Endothelial cell of umbilical vein (primary cell): ENCODE data around the gene COTL1. TPM values are rescaled to one million over a fixed set of nuclear protein-coding genes. Genes with fewer than 3 reads are reported as not detected.

ENCODE experiments used
- BruUV-seq: library from RNA; stranded (reverse); fragments of 400-500 nt; replicated peaks from 2 replicates; lab custom pipeline; 2021; lab: Mats Ljungman, UMichigan
- CTCF ChIA-PET: fragments of 300-600, 350-600 bp; sonication (Branson Sonifier 250); formaldehyde crosslinking; loops from one replicate; lab custom pipeline; 2021; ENCODE audit warnings: antibody characterized with exemption, inconsistent platforms; lab: Charles Lee
- POLR2A ChIA-PET: fragments of 300-600, 350-600 bp; sonication (Branson Sonifier 250); formaldehyde crosslinking; loops from one replicate; lab custom pipeline; 2021; ENCODE audit warnings: antibody characterized with exemption, inconsistent platforms; lab: Charles Lee
- DNase-seq: peaks from one replicate; pipeline ENCODE4 v3.0.0-alpha.2; 2011; ENCODE audit warnings: low read depth, low spot score
- FAIRE-seq: peaks from 2 replicates; lab custom pipeline; 2011; peaks lifted over from hg19 to GRCh38; lab: Jason Lieb, UNC
- H2AFZ ChIP-seq: 2 replicates; pipeline ENCODE4 v1.6.0; 2012; ENCODE audit warnings: low read depth, low read length, control low read depth, inconsistent platforms
- H3K27ac ChIP-seq: 2 replicates; pipeline ENCODE4 v1.5.1; 2011; ENCODE audit warnings: low read depth, mild to moderate bottlenecking, control low read depth, low read length, moderate library complexity; ENCODE audit not compliant: insufficient read depth
- H3K27me3 ChIP-seq, 2 experiments: 2 replicates each; pipeline versions ENCODE4 v1.6.0 to v1.6.1; 2011; ENCODE audit warnings: low read length in 2 of 2, mixed read lengths in 1 of 2; ENCODE audit not compliant: control insufficient read depth in 2 of 2, insufficient read depth in 2 of 2
- H3K36me3 ChIP-seq, 2 experiments: 2 replicates in 1 of 2; 3 replicates in 1 of 2; pipeline ENCODE4 v1.5.1; 2011; ENCODE audit warnings: low read length in 2 of 2, mild to moderate bottlenecking in 1 of 2, moderate library complexity in 1 of 2; ENCODE audit not compliant: control insufficient read depth in 2 of 2, insufficient read depth in 2 of 2; ENCODE audit errors: extremely low read depth in 1 of 2
- H3K4me1 ChIP-seq: 3 replicates; pipeline ENCODE4 v1.5.1; 2011; ENCODE audit warnings: mild to moderate bottlenecking, low read length; ENCODE audit not compliant: control insufficient read depth, insufficient read depth; ENCODE audit errors: extremely low read depth
- H3K4me2 ChIP-seq: 2 replicates; pipeline ENCODE4 v1.6.1; 2011; ENCODE audit warnings: low read length, control low read depth, mixed read lengths; ENCODE audit not compliant: insufficient read depth
- H3K4me3 ChIP-seq, 3 experiments: fragments of 200-600 bp in 1 of 3; sonication (generic), shearing (Covaris generic) in 1 of 3; replicated peaks in 1 of 3; 2 replicates each; pipeline ENCODE4 v1.5.1; 2011 to 2016; ENCODE audit warnings: control low read depth in 3 of 3, low read length in 3 of 3, mild to moderate bottlenecking in 2 of 3, inconsistent platforms in 1 of 3, low read depth in 1 of 3, moderate library complexity in 1 of 3; ENCODE audit not compliant: insufficient read depth in 1 of 3
- H3K79me2 ChIP-seq: 2 replicates; pipeline ENCODE4 v1.6.0; 2012; ENCODE audit warnings: low read length, inconsistent platforms; ENCODE audit not compliant: control insufficient read depth, insufficient read depth
- H3K9ac ChIP-seq: replicated peaks from 2 replicates; pipeline ENCODE3; 2011; ENCODE audit warnings: low read length, control low read depth; ENCODE audit not compliant: insufficient read depth; ENCODE audit errors: extremely low read depth
- H3K9me1 ChIP-seq: replicated peaks from 3 replicates; pipeline ENCODE4 v1.6.0; 2011; ENCODE audit warnings: mild to moderate bottlenecking, low read length; ENCODE audit not compliant: control insufficient read depth, insufficient read depth; ENCODE audit errors: extremely low read depth
- H3K9me3 ChIP-seq: replicated peaks from 2 replicates; pipeline ENCODE4 v1.5.1; 2012; ENCODE audit warnings: low read length, inconsistent platforms; ENCODE audit not compliant: control insufficient read depth, insufficient read depth
- H4K20me1 ChIP-seq: replicated peaks from 2 replicates; pipeline ENCODE3; 2011; ENCODE audit warnings: mild to moderate bottlenecking, low read length; ENCODE audit not compliant: control insufficient read depth, insufficient read depth; ENCODE audit errors: extremely low read depth
- CTCF ChIP-seq, 2 donors: IDR thresholded peaks; 1 replicate in 1 of 2; 2 replicates in 1 of 2; pipeline ENCODE4 v1.5.1; 2011; ENCODE audit warnings: low read length in 2 of 2, mild to moderate bottlenecking in 2 of 2, moderate library complexity in 2 of 2, control low read depth in 1 of 2, inconsistent platforms in 1 of 2, low read depth in 1 of 2; ENCODE audit not compliant: insufficient read depth in 1 of 2; ENCODE audit errors: extremely low read depth in 1 of 2
- FOS ChIP-seq: IDR thresholded peaks from 2 replicates; pipeline ENCODE4 v1.6.1; 2011; ENCODE audit warnings: mild to moderate bottlenecking, low read length, moderate library complexity, borderline replicate concordance; ENCODE audit not compliant: insufficient read depth
- JUN ChIP-seq: IDR thresholded peaks from 2 replicates; pipeline ENCODE4 v1.6.1; 2011; ENCODE audit warnings: borderline replicate concordance, low read depth; ENCODE audit not compliant: insufficient read length, insufficient read depth
- MAX ChIP-seq: IDR thresholded peaks from 2 replicates; pipeline ENCODE4 v1.6.1; 2011; ENCODE audit not compliant: insufficient read depth, insufficient read length
- POLR2A ChIP-seq: IDR thresholded peaks from 2 replicates; pipeline ENCODE4 v1.6.1; 2012; ENCODE audit warnings: low read depth, mild to moderate bottlenecking, control low read depth, low read length
- POLR2AphosphoS5 ChIP-seq: IDR thresholded peaks from 2 replicates; pipeline ENCODE4 v1.6.1; 2012; ENCODE audit warnings: low read depth, mild to moderate bottlenecking, control low read depth, low read length, moderate library complexity; ENCODE audit not compliant: insufficient read depth
- dilution Hi-C: fragments of 300-500 bp; cut with MboI; formaldehyde crosslinking; loops from one replicate; pipeline ENCODE4 v1.15.0; 2019; ENCODE audit warnings: low sequenced_read_pairs; ENCODE audit not compliant: extremely low pct_ligation_motif_present
- intact Hi-C: fragments of 100-400 bp; cut with micrococcal nuclease; formaldehyde crosslinking; loops from one replicate; pipeline ENCODE4 v1.10.0; 2022
- polyA plus RNA-seq, 4 experiments: library from polyadenylated mRNA; depleted of rRNA in 3 of 4; stranded (reverse) in 3 of 4; unstranded in 1 of 4; fragments of >200 nt; gene quantifications; 2 replicates each; pipeline versions ENCODE4 v1.2.1 to v1.2.3, GENCODE V29; 2011 to 2012; ENCODE audit warnings: missing spikeins in 1 of 4
- total RNA-seq: library from RNA; stranded (reverse); gene quantifications from 2 replicates; pipeline ENCODE4 v1.2.3, GENCODE V29; 2021

The COTL1 gene
- total and polyA plus RNA-seq, 2 donors (not counting 3 experiments of a cell fraction or from before 2014, with no cell fraction given): 90.0 to 200 TPM

GRCh38 chr16:84557504-84557903 lies 60.4 kb downstream of the COTL1 start:
- Histone ChIP-seq H3K27ac (no peak overlapping the region), H3K9me1 (no peaks in the 10 kb centered on the region), H3K9ac (no peak overlapping the region), H3K9me3 (no peaks in the 10 kb centered on the region), H3K27me3 (no peaks in the 10 kb centered on the region), H3K4me3 (no peak overlapping the region), H3K4me1 (no peaks in the 10 kb centered on the region), H4K20me1 (no peaks in the 10 kb centered on the region), H3K36me3 (no peaks in the 10 kb centered on the region), H3K79me2 (no peaks in the 10 kb centered on the region), H3K4me2 (no peak overlapping the region), H2AFZ (no peak overlapping the region)
- dilution Hi-C loops: no loop called here
- BruUV-seq: no TSS peak
- intact Hi-C loops: no loop called here
- FAIRE-seq (no peak), DNase-seq (no peak)
- ChIA-PET POLR2A (no interaction called here), CTCF (interaction anchor here (1.2 kb wide), 1 partner anchor 42 kb away, joined by 3 read pairs; no protein-coding TSS in a partner anchor)
- no peak for TF ChIP-seq POLR2A
- no peak for TF ChIP-seq CTCF (IDR thresholded peaks at IDR 0.05; ENCODE audit: extremely low read depth in 1 of 2, insufficient read depth in 1 of 2, low read depth in 1 of 2, low read length in 2 of 2)
- TF ChIP-seq POLR2AphosphoS5: no peak
- no peak for TF ChIP-seq FOS
- TF ChIP-seq MAX: no peak
- TF ChIP-seq JUN: no peak

- TF ChIP-seq MAX: no peak
- Histone ChIP-seq H4K20me1 (no peaks in the 10 kb centered on the region), H3K4me1 (no peaks in the 10 kb centered on the region), H3K79me2 (no peaks in the 10 kb centered on the region), H3K4me3 (no peak overlapping the region), H2AFZ (no peak overlapping the region), H3K36me3 (no peaks in the 10 kb centered on the region), H3K9me3 (no peaks in the 10 kb centered on the region), H3K4me2 (no peak overlapping the region), H3K9me1 (no peaks in the 10 kb centered on the region), H3K27me3 (no peaks in the 10 kb centered on the region), H3K9ac (no peak overlapping the region), H3K27ac (no peak overlapping the region)
- FAIRE-seq: no peak
- BruUV-seq: no TSS peak
- intact Hi-C loops (no loop called here), dilution Hi-C loops (no loop called here)
- DNase-seq: no peak
- ChIA-PET CTCF (no interaction called here), POLR2A (no interaction called here)
Measured at GRCh38 chr16:84557059-84557458, 60.8 kb downstream of the COTL1 start.
